GM19193 (cell line): ENCODE data around the gene IL1RAPL2.

Source experiments
- POLR2A ChIP-seq: IDR thresholded peaks from 4 replicates; pipeline ENCODE4 v1.6.1; 2011; ENCODE audit not compliant: insufficient read depth, insufficient read length; ENCODE audit errors: extremely low read depth

Gene IL1RAPL2

DNA sequence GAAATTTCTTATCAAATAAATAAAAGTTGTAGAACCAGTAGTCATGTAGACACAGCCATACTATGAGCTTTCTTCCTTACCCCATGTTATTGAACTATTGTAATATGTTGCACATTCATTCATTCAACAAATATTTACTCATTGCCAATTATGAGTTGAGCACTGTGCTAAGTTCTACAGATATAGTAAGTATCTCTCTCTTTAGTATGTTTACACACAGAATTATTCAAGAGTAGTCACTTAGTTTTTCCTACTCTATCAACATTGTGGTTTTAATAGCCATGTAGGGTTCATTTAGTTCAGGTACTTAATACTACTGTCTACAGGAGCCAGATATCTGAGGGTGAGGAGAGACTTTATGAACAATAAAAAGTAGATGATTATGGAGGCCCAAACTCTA is 568.3 kb downstream of the IL1RAPL2 start:
- no peak for TF ChIP-seq POLR2A

DNA sequence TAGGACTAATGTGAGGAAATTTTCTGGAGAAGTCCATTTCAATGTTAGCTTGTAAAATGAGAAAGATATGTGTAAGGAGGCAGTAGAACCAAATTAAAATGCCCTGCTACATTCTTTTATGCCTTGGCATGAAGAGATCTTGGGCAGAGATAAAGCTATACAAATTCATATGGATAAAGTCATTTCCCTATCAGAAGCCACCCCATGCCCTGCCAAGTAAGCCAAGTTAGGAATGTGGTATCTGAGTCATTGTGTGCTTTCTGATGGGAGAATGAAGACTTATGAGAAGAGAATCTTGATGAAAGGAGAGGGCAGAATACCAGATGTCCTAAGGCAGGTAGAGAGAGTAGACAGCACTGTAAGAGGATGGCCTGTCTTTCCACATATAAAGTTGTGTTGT is 570.8 kb downstream of the IL1RAPL2 start:
- no peak for TF ChIP-seq POLR2A

DNA sequence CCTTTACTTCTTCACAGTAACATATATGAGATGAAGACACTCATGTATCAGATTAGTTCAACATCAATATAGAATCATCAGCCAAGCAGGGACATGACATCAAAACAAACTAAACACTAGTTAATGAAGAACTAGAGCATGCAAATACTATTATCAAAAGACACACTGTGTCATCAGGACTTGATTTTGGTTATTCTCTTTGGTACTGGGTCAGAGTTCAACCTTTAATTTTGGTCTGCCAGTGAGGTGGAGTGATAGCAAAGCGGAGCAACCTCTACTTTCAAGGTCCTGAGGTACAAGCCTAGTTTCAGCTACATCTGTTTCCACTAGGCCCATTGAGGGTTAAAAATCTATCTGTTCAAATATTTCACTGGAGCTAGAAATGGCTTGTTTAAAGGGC is 584.0 kb downstream of the IL1RAPL2 start:
- TF ChIP-seq POLR2A: no peak

DNA sequence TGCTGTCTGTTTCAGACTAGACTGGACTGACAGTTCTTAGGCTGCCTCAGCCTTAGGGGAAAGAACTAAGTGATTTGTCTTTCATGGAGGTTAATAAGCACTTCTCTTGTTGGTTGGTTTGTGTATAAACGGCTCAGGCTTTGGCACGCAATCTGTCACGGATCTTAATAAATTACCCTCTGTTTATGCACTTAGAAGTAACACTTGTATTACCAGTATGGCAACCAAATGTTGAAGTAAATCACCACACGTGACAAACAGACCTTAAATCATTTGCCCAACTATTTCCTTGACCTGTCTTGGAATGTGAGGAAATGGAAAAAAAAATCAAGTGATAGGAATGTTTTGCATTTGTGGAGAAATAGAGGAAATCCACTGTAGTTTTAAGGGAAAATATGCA is 584.6 kb downstream of the IL1RAPL2 start:
- no peak for TF ChIP-seq POLR2A

DNA sequence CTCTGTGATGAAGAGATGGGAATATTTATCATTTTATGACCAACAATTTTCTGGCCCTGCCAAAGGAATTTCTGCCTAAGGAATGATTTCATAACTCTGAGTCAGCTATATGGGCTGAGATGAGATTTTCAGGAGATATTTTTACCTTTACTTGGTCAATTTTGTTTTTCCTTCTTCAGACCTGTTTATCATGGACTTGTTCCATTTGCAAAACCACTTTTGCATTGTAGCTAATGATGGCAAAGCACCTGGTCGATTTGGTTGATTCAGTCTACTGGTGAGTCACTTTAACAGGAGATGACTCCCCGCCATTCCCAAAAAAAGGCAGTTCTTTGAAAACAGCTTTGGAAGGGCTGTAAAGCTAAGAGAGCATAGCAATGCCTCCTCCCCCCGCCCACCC is 601.2 kb downstream of the IL1RAPL2 start:
- no peak for TF ChIP-seq POLR2A

DNA sequence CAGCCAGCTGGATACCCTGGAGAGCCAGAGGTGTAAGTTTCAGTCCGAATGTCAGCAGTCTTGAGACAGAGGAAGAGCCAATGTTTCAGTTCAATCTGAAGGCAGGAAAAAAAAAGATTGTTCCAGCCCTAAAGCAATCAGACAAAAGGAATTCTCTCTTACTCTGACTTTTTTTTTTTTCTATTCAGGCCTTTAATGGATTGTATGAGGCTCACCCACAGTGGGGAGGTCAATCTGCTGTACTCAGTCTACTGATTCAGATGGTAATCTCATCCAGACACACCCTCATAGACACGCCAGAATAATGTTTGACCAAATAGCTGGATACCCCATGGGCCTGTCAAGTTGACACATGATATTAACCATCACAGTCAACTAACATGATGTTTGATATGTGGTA is 602.6 kb downstream of the IL1RAPL2 start:
- TF ChIP-seq POLR2A: no peak

DNA sequence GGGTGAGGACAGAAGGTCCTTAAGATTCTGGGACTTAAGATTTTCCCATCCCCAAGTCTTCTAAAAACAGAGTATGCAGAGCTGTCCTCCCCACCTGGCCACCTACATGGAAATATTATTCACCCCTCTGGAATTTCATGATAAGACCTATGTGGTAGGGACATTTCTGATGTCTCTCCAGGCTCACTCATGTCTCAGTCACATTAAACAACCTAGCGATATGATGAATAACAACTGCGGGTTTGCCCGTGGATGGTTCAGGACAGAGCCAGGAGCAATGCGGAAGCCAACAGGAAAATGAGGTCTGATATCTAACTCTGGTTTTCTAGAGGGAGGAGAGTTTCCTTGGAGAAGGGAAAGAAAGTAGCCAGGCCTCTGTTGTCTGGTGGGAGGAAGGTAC is 607.1 kb downstream of the IL1RAPL2 start:
- no peak for TF ChIP-seq POLR2A

DNA sequence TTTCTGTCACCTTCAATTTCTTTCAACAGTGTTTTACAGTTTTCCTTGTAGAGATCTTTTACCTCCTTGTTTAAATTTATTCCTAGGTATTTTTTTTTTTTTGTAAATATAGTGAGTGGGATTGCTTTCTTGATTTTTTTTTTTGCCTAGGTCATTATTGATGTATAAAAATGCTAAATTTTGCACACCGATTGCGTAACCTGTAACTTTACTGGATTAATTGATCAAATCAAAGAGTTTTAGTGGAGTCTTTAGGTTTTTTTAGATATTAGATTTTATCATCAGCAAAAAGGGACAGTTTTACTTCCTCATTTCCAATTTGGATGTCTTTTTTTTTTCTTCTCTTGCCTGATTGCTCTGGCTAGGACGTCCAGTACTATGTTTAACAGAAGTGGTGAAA is 613.6 kb downstream of the IL1RAPL2 start:
- TF ChIP-seq POLR2A: no peak

DNA sequence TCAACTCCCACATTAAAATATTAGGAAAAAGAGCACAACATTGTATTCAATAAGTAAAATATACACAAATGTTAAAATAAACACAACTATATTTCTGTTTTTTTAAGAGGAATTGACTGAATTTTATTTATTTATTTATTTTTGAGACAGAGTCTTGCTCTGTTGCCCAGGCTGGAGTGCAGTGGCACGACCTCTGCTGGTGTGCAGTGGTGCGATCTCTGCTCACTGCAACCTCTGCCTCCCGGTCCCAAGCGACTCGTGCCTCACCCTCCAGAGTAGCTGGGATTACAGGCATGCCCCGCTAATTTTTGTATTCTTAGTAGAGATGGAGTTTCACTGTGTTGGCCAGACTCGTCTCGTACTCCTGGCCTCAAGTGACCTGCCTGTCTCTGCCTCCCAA is 623.1 kb downstream of the IL1RAPL2 start:
- no peak for TF ChIP-seq POLR2A

DNA sequence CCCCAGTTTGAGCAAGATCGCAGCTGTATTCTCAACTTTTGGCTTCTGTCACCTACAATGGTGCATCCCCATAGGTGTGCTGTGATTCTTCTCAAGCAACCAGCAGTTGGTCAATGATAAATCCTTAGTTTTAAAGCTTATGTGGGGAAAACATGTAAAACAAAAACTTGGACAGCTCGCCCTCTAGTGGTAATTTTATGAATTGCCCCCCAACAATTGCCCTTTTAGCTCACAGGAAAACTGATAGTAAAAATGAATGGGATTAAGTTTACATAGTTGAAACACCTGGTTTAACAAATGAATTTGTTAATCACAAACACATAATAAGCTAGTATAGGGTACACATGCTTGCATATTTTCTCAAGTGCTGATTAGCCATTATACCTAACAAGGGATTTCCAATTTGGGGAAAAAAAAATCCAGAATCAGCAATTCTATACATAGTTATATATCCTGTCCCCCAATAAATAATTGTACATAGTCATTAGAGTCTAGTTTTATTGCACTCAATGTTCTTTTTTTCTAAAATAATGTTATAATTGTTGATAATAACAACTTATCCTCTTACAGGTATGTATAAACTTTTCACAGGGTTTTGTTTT is 624.4 kb downstream of the IL1RAPL2 start:
- TF ChIP-seq POLR2A: no peak

DNA sequence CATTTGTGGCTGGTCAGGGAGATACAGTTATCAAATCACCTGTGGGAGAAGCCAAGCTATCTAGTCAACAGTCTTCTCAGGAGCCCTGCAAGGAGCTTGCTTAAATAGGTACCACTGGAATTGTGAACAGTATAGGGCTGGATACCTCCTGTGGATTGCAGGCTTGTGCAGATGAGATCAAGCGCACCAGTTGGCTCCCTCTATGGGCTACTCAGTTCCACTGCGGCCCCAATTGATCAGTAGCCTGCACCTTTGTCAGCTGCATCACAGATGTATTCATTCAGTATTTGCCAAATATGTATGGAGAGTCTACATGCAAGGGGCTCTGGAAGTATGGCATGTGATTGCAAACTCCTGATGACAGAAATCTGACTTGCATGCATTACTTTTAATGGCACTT is 625.9 kb downstream of the IL1RAPL2 start:
- no peak for TF ChIP-seq POLR2A

DNA sequence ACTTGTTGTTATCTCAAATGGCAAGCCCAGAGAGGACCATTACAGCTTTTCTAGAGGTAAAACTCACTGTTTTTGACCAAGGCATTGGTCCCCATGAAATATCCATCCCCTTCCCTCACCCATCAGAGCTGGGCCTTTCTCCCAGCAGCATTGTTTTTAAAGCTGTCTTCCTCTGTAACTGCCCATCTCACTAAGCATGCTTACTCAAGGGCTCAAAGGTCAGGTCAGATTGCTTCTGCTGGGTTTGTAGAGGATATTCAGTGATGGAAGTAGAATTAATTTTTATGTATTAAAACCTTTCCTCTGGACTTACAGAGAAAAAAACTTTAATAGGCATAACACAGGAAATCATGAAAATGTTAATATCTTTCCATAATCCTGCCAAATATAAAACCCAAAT is 643.4 kb downstream of the IL1RAPL2 start:
- no peak for TF ChIP-seq POLR2A

DNA sequence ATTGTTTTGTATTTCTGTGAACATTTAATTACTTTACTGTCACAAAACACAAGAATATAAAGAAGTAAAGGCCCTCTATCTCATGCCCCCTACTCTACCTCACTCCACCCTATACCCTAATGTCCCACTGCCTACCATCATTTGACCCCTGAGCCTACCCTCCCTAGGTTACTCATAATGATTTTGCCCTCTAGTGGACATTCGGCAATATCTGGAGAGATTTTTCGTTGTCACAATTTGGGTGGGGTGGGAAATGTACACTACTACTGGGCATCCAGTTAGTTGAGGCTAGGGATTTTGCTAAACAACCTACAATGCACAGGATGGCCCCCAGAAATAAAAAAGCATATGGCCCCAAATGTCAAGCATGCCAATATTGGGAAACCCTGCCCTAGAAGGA is 644.3 kb downstream of the IL1RAPL2 start:
- TF ChIP-seq POLR2A: no peak

DNA sequence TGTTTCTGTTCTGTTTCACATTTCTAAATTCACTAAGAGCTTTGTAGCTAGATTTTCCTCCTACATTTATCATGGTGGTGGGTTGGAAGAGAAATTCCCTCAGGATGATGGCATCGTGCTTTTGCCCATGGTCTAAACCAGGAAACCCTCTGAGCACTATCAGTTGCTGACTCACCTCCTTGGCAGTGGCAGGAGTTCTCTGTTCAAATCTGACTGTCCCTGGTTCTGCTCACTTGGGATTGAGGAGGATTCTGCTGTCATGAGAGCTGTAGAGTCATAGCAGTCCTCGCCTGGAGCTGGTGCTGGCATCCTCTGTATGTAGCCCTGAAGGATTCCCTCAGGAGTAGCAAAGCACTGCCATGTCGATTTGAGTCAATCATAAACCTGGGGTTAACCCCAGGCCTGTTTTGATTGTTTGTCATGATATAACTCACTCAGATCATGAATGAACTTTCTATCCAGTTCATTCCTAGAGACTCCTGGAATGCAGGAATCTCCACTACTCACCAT is 645.1 kb downstream of the IL1RAPL2 start:
- no peak for TF ChIP-seq POLR2A

DNA sequence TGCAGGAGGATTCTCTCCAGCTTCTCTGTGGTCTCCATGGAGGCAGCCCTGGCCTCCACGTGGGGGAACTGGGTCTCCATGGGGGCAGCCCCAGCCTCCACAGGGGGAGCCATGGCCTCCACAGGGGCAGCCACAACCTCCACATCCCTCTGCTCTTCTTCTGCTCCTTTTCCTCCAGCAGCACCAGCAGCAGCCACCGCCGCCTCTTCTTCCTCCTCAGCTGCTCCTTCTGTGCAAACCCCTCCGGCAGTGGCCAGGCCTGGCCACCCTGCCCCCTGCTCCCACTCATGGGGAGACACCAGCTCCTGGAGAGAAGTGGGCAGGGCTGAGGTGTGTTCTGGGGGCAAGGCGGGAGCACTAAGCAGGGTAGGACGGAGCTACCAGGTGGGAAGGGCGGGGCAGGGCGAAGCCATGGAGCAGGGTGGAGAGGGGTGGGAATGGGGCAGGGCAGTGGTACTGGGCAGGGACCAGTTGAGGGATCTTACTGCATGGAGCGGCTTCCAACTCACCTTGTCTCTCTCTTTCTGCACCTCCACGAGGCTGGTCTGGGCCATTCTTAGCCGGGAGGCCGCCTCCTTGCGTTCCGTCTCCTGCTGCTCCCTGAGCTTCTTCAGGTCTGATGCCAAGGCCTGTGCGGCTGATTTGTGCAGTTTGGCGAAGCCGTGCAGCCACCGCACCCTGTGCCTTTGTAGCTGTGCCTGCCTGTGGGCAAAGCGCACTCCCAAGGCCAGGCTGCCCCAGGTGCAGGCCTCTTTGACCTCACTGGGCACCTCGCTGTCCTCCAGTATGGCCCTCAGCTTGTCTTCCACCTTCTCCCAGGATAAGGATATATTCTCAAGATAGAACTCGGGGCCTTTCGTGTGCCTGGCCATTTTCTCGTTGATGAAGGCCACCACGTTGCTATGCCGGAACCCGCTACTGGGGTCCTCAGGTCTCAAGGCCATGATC is 653.7 kb downstream of the IL1RAPL2 start:
- no peak for TF ChIP-seq POLR2A

DNA sequence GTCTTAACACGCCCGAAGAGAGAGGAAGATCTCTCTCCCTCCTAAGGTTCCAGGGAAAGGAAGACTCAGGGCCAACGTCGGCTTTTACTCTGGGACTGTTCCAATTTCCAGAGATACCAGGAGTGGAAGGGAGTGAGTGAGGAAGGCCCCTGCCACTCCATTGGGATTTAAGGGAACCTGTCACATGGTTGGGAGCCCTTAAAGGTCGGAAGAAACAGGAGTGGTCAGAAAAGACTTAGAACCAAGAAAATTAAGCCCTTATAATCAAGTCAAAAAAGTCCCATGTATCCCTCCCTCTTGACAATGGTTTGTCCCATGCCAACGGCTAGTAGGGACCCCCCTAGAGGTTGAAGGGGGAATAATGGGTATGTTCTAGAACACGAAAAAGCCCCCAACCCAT is 654.6 kb downstream of the IL1RAPL2 start, which contains the start of gene TEX13A:
TEX13A (minus strand) TSS at position 59 of the 400 bp plus-strand sequence. CDS start 297 bp downstream, outside the sequence.
- no peak for TF ChIP-seq POLR2A
